SK-N-SH treated with all-trans-retinoic acid at 6 μM for 48 hours (cell line): ENCODE data around the gene GNA12.

ENCODE experiments used
- ATAC-seq: fragments of 200-7000 bp; cut with Tn5 transposase; 3 replicates; pipeline ENCODE4 v1.9.1; 2020; ENCODE audit warnings: mild to moderate bottlenecking, moderate library complexity
- ARNTL ChIP-seq: fragments of 450-650 bp; formaldehyde crosslinking; IDR thresholded peaks from 2 replicates; pipeline ENCODE4 v1.5.0; 2020; ENCODE audit warnings: low read depth, mild to moderate bottlenecking, moderate library complexity, borderline replicate concordance
- BACH2 ChIP-seq: fragments of 250-450 bp; sonication (Bioruptor Pico); IDR thresholded peaks from 2 replicates; pipeline ENCODE4 v1.9.0; 2021; ENCODE audit warnings: mild to moderate bottlenecking, borderline replicate concordance
- CSDC2 ChIP-seq: fragments of 250-450 bp; sonication (Bioruptor Pico); IDR thresholded peaks from 2 replicates; pipeline ENCODE4 v1.5.0; 2020; ENCODE audit warnings: mild to moderate bottlenecking, moderate library complexity
- ESRRG ChIP-seq: fragments of 250-450 bp; sonication (Bioruptor Pico); IDR thresholded peaks from 2 replicates; pipeline ENCODE4 v1.6.1; 2021; ENCODE audit warnings: mild to moderate bottlenecking
- OSR1 ChIP-seq: fragments of 250-450 bp; sonication (Bioruptor Pico); IDR thresholded peaks from 2 replicates; pipeline ENCODE4 v1.8.0; 2022; ENCODE audit warnings: moderate library complexity, mild to moderate bottlenecking, inconsistent platforms
- PPARA ChIP-seq: fragments of 250-450 bp; sonication (Bioruptor Pico); IDR thresholded peaks from 2 replicates; pipeline ENCODE4 v1.5.0; 2020; ENCODE audit warnings: mild to moderate bottlenecking, borderline replicate concordance
- RARB ChIP-seq: fragments of 250-450 bp; sonication (Bioruptor Pico); IDR thresholded peaks from 2 replicates; pipeline ENCODE4 v1.8.0; 2021; ENCODE audit warnings: mild to moderate bottlenecking, moderate library complexity
- SNAI2 ChIP-seq: fragments of 250-450 bp; sonication (Bioruptor Pico); IDR thresholded peaks from 2 replicates; pipeline ENCODE4 v1.5.0; 2020; ENCODE audit warnings: mild to moderate bottlenecking, moderate library complexity
- TCF4 ChIP-seq: fragments of 250-450 bp; sonication (Bioruptor Pico); IDR thresholded peaks from 2 replicates; pipeline ENCODE4 v1.8.0; 2021; ENCODE audit warnings: mild to moderate bottlenecking, moderate library complexity, borderline replicate concordance
- ZC3H10 ChIP-seq: fragments of 250-450 bp; sonication (Bioruptor Pico); IDR thresholded peaks from 2 replicates; pipeline ENCODE4 v1.5.1; 2021; ENCODE audit warnings: mild to moderate bottlenecking, moderate library complexity
- ZFP30 ChIP-seq: fragments of 450-650 bp; formaldehyde crosslinking; IDR thresholded peaks from 2 replicates; pipeline ENCODE4 v1.5.0; 2022; ENCODE audit warnings: mild to moderate bottlenecking, moderate library complexity
- ZNF565 ChIP-seq: fragments of 450-650 bp; formaldehyde crosslinking; conservative IDR thresholded peaks from 2 replicates; pipeline ENCODE4 v1.5.0; 2020; ENCODE audit warnings: low read depth, mild to moderate bottlenecking, moderate library complexity
- ZNF70 ChIP-seq: fragments of 450-650 bp; formaldehyde crosslinking; IDR thresholded peaks from 2 replicates; pipeline ENCODE4 v1.5.0; 2020; ENCODE audit warnings: mild to moderate bottlenecking, moderate library complexity
- ZNF8 ChIP-seq: fragments of 450-650 bp; formaldehyde crosslinking; IDR thresholded peaks from 2 replicates; pipeline ENCODE4 v1.5.0; 2020; ENCODE audit warnings: mild to moderate bottlenecking, moderate library complexity
- TF ChIP-seq, protein P1 (sequence below): fragments of 250-450 bp; sonication (Bioruptor Pico); IDR thresholded peaks from 2 replicates; pipeline ENCODE4 v1.8.0; 2021; ENCODE audit warnings: low read depth, mild to moderate bottlenecking, moderate library complexity, borderline replicate concordance
- TF ChIP-seq, protein P2 (sequence below): fragments of 250-450 bp; sonication (Bioruptor Pico); IDR thresholded peaks from 2 replicates; pipeline ENCODE4 v1.5.1; 2021; ENCODE audit warnings: mild to moderate bottlenecking, moderate library complexity
- TF ChIP-seq, protein P3 (sequence below): fragments of 250-450 bp; sonication (Bioruptor Pico); IDR thresholded peaks from 2 replicates; pipeline ENCODE4 v1.5.1; 2020; ENCODE audit warnings: low read depth, mild to moderate bottlenecking, moderate library complexity
- TF ChIP-seq, protein P4 (sequence below): fragments of 250-450 bp; sonication (Bioruptor Pico); IDR thresholded peaks from 2 replicates; pipeline ENCODE4 v1.8.0; 2020; ENCODE audit warnings: mild to moderate bottlenecking, moderate library complexity, borderline replicate concordance

GNA12 gene

DNA sequence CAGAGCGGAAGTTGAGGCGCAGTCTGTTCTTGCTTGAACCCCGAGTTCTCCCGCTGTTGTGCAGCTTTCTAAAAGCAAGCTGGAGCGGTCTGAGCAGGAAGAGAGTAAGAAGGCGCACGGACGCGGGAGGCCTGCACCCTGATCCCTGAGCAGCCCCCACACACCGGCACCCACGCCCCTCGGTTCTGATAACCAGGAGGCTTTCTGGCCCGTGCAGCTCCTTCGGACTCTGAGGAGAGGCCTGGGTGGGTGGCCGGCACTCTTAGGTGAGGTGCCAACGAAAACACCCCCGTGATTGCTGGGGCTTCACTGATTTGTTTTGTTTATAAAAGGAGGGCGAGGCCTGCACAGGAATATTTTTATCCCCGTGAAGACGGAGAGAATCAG, 127.2 kb downstream of the GNA12 start:
- no peak for ATAC-seq
- TF ChIP-seq TCF4 (CRISPR knock-in tag) (no peak), ZFP30 (CRISPR knock-in tag) (no peak), PPARA (CRISPR knock-in tag) (no peak)
- TF ChIP-seq, all 23 proteins: peak for 0

DNA sequence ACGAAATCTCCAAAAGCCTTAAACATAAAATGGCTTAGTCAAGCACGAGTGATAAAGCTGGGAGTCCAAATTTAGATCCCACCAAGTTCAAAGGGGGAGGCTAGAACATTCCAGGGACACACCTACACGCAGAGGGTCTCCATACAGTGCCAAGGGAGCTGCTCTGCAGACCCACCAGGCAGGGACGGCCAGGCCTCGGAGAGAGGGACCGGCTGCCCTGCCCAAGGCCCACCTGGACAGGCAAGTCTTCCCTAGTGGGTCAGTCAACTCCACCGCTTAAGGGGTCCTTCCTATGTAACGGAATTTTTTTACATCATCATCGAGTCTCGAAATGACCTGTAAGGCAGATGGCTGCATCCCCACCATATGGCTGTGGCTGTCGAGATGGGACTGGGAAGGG, 127.6 kb downstream of the GNA12 start:
- ATAC-seq = no peak
- TF ChIP-seq, protein P1, sequence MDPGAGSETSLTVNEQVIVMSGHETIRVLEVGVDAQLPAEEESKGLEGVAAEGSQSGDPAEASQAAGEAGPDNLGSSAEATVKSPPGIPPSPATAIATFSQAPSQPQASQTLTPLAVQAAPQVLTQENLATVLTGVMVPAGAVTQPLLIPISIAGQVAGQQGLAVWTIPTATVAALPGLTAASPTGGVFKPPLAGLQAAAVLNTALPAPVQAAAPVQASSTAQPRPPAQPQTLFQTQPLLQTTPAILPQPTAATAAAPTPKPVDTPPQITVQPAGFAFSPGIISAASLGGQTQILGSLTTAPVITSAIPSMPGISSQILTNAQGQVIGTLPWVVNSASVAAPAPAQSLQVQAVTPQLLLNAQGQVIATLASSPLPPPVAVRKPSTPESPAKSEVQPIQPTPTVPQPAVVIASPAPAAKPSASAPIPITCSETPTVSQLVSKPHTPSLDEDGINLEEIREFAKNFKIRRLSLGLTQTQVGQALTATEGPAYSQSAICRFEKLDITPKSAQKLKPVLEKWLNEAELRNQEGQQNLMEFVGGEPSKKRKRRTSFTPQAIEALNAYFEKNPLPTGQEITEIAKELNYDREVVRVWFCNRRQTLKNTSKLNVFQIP (CRISPR knock-in tag) = no peak
- TF ChIP-seq BACH2 (CRISPR knock-in tag) = no peak

DNA sequence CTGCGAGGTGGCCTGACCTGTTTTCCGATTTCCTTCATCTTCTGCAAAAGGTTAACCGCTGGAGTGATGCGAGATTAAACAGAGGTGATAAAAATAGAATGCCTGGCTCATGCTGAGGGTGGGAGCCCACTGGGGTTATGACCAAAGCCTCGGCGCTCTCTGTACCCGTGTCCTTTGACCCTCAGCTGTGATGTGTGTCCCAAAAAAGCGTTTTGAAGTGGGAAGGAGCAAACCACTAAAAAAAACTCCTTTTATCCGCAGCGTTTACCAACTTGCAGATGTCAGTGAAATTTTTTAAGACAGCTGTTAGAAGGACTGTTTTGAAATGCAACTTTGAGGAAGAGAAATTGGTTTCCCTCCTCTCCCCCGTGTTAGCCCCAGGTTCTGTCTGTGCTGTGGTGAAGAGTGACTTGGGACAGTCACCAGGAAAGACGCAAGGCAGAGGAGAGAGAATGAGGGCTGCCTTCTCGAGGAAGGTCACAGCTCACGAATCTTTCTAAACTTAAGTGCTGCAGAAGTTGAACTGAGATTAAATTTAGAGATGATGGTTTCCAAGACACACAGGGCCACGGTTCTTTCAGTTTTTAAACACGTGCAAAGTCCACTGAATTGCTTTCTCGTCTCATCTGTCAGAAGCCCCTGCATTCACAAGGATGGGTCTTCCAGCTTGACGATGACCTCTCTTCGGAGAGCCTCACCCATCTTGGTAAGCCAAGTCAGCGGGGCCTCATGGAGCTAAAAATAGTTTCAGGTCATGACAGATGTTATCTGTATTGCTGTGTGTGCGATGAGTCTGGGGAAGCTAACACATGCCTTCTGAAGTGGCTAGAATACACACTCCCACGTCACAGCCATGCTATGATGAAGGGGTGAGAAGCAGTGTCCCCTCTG, 128.5 kb downstream of the GNA12 start:
- TF ChIP-seq ESRRG (CRISPR knock-in tag) = no peak
- TF ChIP-seq TCF4 (CRISPR knock-in tag) = no peak
- no peak for TF ChIP-seq CSDC2
- TF ChIP-seq ZC3H10 = no peak
- no peak for ATAC-seq

DNA sequence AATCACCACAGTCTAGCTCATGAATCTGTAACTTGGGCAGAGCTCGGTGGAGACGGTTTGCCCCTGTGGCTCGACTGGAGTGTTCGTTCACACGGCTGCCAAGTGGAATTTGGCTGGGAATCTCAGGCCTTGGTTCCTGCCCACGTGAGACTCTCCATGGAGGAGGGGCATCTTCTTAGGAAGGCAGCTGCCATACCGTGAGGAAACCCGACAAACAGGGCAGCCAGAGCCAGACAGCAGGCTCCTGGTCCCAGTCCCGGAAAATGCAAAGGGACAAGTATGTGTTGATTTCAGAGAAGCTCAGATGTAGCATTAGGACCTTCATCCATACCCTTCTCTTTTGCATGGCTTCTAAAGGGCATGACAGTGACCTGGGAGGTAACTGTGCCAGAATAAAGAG, 129.5 kb downstream of the GNA12 start:
- ATAC-seq = no peak
- TF ChIP-seq ESRRG (CRISPR knock-in tag) (no peak), CSDC2 (no peak), SNAI2 (no peak), PPARA (CRISPR knock-in tag) (no peak), RARB (CRISPR knock-in tag) (no peak), ZNF8 (CRISPR knock-in tag) (no peak), ZNF565 (CRISPR knock-in tag) (no peak), ZC3H10 (no peak), TCF4 (CRISPR knock-in tag) (no peak), OSR1 (CRISPR knock-in tag) (no peak), ZNF70 (no peak), ARNTL (CRISPR knock-in tag) (no peak)
- TF ChIP-seq, protein P2, sequence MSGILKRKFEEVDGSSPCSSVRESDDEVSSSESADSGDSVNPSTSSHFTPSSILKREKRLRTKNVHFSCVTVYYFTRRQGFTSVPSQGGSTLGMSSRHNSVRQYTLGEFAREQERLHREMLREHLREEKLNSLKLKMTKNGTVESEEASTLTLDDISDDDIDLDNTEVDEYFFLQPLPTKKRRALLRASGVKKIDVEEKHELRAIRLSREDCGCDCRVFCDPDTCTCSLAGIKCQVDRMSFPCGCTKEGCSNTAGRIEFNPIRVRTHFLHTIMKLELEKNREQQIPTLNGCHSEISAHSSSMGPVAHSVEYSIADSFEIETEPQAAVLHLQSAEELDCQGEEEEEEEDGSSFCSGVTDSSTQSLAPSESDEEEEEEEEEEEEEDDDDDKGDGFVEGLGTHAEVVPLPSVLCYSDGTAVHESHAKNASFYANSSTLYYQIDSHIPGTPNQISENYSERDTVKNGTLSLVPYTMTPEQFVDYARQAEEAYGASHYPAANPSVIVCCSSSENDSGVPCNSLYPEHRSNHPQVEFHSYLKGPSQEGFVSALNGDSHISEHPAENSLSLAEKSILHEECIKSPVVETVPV = no peak
- TF ChIP-seq, protein P1 (CRISPR knock-in tag) = no peak
- TF ChIP-seq, protein P3, sequence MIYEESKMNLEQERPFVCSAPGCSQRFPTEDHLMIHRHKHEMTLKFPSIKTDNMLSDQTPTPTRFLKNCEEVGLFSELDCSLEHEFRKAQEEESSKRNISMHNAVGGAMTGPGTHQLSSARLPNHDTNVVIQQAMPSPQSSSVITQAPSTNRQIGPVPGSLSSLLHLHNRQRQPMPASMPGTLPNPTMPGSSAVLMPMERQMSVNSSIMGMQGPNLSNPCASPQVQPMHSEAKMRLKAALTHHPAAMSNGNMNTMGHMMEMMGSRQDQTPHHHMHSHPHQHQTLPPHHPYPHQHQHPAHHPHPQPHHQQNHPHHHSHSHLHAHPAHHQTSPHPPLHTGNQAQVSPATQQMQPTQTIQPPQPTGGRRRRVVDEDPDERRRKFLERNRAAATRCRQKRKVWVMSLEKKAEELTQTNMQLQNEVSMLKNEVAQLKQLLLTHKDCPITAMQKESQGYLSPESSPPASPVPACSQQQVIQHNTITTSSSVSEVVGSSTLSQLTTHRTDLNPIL (CRISPR knock-in tag) = no peak
- TF ChIP-seq, protein P4, sequence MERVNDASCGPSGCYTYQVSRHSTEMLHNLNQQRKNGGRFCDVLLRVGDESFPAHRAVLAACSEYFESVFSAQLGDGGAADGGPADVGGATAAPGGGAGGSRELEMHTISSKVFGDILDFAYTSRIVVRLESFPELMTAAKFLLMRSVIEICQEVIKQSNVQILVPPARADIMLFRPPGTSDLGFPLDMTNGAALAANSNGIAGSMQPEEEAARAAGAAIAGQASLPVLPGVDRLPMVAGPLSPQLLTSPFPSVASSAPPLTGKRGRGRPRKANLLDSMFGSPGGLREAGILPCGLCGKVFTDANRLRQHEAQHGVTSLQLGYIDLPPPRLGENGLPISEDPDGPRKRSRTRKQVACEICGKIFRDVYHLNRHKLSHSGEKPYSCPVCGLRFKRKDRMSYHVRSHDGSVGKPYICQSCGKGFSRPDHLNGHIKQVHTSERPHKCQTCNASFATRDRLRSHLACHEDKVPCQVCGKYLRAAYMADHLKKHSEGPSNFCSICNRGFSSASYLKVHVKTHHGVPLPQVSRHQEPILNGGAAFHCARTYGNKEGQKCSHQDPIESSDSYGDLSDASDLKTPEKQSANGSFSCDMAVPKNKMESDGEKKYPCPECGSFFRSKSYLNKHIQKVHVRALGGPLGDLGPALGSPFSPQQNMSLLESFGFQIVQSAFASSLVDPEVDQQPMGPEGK (CRISPR knock-in tag) = no peak
